GM19193 (cell line): ENCODE results near the gene MRPL38.

Experiments used
- POLR2A ChIP-seq: IDR thresholded peaks from 4 replicates; pipeline ENCODE4 v1.6.1; 2011; ENCODE audit not compliant: insufficient read depth, insufficient read length; ENCODE audit errors: extremely low read depth

MRPL38 gene

DNA sequence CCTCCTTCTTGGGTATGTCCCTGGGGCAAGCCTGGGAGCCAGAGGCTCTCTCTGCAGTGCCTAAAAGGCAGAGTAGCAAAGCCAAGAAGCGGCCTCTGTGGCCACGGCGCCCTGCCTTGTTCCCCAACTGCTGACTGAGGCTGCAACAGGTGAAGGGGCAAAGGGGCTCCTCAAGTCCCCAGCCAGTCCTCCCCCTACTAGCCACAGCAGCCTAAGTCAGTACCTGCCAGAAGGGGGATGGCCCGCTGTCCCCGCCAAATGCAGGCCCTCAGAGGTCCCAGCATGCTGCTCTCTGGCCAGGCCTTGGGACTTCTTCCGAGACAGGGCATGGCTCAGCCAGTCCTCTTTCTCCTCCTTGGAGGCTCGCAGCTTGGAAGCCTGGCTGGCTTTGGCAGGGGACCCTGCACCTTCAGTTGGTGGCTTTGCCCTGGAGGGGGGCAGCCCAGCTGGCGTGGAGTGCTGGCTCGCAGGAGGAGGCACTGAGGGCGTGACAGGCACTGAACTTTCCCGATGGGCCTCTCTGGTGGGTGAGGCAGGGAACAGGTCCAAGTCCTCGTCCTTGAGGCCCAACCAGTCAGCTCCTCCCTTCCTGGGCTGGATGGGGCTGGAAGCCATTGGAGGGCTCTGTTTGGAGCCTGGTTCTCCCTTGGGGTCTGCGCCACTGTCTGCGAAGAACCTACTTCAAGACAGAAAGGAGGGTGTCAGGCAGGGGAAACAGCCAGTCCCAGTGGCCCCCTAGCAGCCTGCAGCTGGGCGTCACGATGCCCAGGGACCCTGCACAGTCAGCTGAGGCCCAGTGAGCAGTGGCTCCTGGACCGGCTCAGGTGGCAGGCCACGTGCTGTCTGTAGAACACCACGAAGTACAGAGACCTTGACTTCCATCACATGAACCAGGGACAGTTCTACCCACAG is 18.5 kb upstream of the MRPL38 start:
- TF ChIP-seq POLR2A: no peak

DNA sequence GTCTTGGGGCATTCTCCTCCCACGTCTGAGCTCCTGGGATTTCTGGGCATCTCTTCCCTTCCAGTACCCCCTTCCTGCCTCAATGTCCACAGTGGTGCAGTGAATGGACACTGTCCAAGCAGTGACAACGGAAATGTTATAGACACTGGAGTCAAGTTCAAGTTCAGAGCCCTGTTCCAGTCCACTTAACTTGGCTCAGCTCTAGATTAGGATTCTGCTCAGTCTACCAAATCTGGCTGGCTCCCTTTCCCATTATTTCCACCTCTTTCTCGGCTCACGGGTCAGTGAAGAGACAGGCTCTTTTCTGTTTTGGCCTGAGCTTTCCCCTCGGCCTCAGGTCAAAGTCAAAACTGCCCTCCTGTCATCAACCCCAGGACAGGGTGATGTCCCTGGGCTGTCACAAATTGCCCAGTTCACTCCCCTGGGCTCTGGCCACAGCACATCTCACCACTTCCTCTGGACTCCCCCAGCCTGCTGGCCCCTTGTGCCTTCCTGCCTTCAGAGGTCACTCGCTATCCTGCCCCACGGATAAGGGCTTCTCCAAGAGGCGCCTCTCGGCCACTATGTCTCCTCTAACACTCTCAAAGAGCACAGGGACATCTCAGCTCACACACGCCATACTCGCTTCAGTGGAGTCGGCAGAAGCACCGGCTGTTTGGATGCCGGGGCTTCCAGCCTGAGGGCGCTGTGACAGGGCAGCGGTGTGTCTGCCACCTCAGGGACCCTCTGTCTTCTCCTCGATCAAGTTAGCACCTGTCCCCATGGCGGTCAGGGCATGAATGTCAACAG is 17.7 kb upstream of the MRPL38 start:
- TF ChIP-seq POLR2A: no peak

DNA sequence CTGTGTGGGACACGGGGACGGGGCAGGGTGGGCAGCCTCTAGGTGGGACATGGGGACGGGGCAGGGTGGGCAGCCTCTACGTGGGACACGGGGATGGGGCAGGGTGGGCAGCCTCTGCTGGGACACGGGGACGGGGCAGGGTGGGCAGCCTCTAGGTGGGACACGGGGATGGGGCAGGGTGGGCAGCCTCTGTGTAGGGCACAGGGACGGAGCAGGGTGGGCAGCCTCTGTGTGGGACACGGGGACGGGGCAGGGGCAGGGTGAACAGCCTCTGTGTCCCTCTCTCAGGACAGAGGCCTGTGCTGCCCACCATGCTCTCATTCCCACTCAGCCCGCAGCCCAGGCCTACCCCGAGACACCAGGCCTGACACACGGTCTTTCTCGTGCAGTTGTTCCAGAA is 16.9 kb upstream of the MRPL38 start:
- TF ChIP-seq POLR2A: no peak

DNA sequence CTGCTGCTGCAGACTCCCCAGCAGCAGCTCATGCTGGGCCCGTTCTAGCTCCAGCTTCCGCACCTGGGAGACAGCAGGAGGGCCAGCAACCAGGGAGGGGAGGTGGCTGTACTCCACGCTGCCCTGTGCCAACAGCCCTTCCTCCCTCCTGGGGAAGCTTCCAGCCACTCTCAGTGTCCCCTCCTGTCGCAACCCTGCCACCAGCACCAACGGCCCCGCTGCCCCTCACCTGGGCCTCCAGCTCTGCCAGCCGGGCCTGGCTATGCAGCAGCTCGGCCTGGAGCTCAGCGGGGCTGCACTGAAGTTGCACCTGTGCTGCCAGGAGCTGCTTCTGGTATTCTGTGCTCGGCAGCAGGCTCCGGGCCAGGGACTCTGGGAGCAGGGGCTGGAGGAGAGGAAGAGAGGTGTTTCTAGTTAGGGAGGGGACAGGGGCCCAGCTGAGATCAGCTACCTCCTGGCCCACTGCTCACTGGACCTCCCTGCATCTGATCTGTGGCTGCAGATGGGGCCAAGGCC is 15.4 kb upstream of the MRPL38 start:
- TF ChIP-seq POLR2A: no peak

DNA sequence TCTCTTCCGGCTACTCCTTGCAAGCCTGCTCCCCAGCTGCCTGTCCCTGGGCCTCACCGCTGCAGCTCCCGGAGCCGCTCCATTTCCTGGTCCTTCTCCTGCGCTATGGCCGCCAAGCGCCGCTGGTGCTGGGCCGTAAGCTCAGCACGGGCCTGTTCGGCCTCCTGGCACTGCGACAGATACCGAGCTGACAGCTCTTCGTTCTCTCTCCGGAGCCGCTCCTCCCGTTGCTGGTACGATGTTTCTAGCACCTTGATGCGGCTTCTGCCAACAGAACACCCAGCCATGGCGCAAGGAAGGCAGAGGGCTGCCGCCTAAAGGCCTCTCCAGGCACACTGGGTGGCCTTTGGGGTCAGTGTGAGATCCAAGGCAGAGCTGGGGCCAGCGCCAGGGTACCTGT is 14.9 kb upstream of the MRPL38 start:
- no peak for TF ChIP-seq POLR2A

DNA sequence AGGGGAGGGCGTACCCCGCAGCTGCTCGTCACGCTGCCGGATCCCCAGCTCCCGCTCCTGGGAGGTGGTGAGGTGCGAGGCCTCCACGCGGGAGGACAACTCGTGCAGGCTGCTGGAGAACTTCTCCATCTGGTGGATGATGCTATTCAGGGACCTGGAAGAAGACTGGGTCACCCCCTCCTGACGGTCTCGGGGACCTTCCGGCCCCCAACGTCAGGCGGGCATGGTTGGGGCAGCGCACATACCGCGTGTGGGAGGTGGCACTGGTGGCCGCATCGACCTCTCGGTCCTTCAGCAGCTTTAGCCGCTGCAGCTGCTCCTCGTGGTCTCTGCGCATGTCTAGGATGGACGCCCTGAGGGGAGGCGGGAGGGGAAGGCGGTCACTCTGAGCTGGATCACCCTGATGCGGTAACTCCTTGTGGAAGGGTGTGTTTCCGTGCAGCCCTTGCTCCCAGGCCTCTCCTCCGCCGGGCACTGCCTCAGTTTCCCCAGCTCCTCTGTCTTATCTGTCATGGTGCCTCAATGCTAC is 13.3 kb upstream of the MRPL38 start:
- TF ChIP-seq POLR2A: no peak

DNA sequence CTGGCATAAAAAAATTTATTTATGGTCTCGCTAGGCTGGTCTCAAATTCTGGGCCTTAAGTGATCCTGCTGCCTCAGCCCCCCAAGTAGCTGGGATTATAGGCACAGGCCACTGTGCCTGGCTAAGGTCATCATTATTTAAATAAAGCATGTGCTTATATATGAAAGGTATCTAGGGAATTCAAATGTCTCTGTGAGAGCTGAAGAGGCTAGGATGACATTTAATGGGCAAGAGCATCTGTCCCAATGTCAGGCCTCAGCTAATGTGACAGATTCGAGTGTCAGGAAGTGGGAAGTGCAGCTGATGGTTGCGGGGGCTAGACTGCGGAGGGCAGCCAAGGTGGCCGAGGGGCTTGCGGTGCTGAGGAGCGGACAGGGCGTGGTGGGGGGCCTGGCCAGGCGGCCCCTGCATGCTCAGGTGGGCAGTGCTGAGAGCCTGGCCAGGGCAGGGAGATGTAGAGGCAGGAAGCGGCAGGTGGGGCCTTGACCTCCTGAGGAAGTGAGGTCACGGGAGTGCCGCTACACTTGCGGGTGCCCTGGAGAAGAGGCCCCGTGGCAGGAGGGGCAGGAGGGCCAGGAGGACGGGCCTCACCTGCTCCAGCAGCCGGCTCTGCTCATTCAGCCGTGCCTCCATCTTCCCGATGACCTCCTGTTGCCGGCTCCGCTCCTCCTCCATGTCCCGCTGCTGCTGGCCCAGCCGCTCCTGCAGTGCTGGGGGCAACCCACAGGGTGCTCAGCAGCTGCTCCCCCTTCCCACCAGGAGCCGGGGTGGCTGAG is 12.6 kb upstream of the MRPL38 start:
- TF ChIP-seq POLR2A: no peak

DNA sequence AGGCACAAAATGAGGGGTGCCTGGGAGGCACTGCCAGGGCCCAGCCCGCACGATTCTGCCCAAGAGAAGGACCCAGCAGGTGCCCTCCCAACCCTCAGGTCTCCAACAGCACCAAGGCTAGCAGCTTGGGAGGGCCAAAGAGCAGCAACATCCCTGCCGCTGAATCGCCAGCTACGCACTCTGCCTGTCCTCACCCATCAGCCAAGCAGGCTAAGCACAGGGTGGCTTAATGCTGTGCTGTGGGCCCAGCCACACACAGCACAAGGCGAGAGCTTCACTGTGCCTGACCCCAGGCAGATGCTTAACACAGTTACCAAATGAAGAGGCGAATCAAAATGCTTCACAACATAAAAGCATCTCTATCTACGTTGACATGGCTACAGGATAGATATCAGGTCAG is 10.6 kb upstream of the MRPL38 start:
- TF ChIP-seq POLR2A: no peak

DNA sequence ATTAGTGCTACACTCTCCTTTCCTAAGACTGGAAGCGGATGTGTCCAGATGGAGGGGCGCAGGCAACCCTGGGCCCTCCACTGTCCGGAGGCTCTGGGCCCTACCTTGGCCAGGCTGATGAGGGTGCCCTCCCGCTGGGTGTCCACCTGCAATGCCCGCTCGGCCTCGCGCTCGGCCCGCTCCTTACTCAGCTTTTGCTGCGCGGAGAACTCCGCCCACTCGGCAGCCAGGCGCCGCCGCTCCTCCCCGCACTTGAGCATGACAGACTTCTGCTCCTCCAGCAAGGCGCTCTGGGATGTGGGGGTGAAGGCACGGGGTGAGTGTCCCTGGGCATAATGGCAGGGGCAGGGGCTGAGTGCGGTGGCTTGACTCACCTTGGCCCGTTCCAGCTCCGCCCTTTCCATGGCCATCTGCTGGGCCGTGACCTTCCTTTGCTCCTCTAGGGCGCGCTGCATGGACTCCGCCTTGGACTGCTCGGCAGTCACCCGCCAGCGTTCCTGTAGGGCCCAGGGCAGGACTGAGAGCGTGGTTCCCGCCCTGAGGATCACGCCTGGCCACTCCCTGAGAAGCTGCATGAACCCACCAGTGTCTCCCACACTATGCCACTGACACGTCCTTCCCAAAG is 10.1 kb upstream of the MRPL38 start:
- TF ChIP-seq POLR2A: no peak

DNA sequence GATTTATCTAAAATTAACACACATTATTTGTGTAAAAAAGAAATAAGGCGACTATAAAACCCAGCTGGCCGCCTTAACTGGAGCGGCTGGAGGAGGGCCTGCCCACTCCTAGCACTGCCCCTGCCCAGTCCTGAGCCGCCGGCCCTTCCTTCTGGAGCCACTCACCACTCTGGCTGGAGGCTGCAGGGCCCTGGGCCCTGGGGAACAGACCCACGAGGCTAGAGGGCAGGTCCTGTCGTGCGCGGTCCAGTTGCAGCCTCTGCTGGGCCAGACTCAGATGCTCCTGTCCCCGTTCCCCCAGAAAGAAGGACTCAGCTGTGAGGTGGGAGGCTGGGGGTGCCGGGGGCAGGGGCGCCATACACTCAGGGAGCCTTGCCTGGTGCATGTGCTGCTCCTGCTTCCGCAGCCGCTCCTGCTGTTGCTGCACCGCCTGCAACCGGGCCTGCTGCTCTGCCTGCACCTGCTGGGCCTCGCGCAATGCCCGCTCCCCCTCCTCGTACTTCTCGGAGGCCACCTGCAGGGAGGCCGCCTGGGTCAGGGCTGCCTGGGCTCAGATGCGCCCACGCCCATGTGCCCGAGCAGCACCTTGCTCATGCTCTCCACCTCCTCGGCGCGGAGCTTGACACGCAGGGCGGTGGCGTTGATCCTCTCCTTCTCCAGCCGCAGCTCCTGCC is 9.0 kb upstream of the MRPL38 start:
- TF ChIP-seq POLR2A: no peak

DNA sequence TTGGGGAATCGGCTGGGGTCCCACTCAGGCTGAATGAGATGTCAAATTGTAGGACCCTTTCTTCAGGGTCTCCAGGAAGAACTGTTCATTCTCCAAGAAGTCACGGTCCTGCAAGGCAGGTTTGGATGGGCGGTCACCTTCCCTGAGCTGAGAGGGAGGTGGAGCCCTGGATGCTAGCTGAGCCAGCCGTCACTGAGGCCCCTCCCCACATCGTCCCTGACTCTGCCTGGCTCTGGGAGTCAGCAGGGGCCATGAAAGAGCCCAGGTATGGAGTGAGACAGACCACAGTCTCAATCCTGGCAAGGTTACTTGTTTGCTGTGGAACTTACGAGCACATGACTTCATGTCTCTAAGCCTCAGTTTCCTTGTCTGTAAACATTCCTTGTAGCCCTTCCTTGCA is 6.0 kb upstream of the MRPL38 start:
- no peak for TF ChIP-seq POLR2A

DNA sequence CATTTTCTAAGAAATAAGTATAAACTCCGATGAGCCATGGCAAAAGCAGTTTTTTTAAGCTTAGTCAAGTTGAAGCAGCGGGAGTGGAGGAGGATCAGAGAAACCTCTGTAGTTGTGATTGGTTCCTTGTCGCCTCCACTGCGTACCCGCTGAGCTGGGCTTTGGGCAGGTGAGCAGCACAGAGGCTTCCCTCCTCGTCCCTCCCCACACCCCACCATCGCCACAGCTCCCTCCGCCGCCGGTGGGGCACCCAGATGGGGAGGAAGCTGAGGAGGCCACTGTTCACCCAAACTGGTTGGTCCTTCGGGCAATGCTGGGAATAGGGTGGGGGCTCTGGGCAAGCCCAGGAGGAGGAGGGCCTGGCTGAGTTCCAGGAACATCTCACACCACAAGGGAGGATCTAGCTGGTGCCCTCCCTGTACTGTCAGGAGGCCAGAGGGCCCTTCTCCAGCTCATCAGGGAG is 5.2 kb upstream of the MRPL38 start:
- no peak for TF ChIP-seq POLR2A

DNA sequence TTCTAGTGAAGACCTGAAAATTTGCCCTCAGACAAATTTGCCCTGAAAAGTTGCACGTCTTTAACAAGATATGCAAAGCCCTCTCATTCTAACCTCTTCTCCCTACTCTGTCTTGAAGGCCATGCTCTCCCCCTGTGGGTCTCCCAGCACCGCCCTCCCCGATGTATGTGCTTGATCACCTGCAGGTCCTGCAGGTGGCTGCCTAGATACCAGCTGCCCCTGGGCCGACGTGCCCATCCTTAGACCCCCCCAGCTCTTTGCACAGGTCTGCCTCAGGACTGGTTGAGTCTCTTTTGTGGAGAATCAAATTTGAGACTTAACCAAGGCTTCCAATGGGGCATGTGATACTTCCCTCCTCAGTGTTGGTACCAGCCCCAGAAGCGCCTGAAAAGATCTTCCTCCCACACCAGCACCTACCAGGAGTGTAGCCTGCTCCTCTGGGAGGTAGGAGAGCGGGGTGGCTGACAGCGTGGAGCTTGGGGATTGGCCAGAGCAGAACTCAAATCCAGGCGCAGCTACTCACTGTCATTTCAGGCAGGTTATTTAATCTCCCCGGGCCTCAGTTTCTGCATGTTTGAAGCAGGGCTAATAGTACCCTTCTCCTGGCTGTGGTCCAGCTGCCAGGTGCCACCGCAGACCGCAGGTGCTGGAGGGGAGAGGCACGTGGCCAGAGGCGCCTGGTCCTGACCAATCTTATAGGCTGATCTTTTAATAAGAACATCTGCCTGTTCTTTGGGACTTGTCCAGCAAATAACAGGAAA is 4.5 kb upstream of the MRPL38 start:
- TF ChIP-seq POLR2A: no peak
